Neural cell (in vitro differentiated cells): Measurements from ENCODE around the gene NEU2. TPM values are rescaled to one million over a fixed set of nuclear protein-coding genes. Genes with fewer than 3 reads are reported as not detected.

ENCODE experiments used
- H2AFZ ChIP-seq: fragments of 200-600, 300-800 bp; sonication (generic), shearing (Covaris generic); 2 replicates; pipeline ENCODE4 v1.6.0; 2014; ENCODE audit warnings: low read depth, mild to moderate bottlenecking, antibody characterized with exemption, low read length, moderate library complexity
- H3F3A ChIP-seq: fragments of 200-600 bp; shearing (Covaris generic); 2 replicates; pipeline ENCODE4 v1.6.1; 2016; ENCODE audit warnings: mild to moderate bottlenecking, moderate library complexity, mixed read lengths, antibody characterized with exemption, low read length; ENCODE audit not compliant: insufficient read depth, poor library complexity, severe bottlenecking
- H3K27ac ChIP-seq: fragments of 200-600, 300-800 bp; sonication (generic), shearing (Covaris generic); 2 replicates; pipeline ENCODE4 v1.5.1; 2014; ENCODE audit warnings: mild to moderate bottlenecking, low read length, moderate library complexity
- H3K27me3 ChIP-seq: fragments of 300-800, 200-600 bp; sonication (generic), shearing (Covaris generic); 2 replicates; pipeline ENCODE4 v1.6.0; 2014; ENCODE audit warnings: mild to moderate bottlenecking, low read depth, low read length, moderate library complexity; ENCODE audit not compliant: insufficient read depth
- H3K36me3 ChIP-seq: fragments of 300-800, 200-600 bp; sonication (generic), shearing (Covaris generic); 2 replicates; pipeline ENCODE4 v1.5.1; 2014; ENCODE audit warnings: mild to moderate bottlenecking, antibody characterized with exemption, low read length, moderate library complexity; ENCODE audit not compliant: insufficient read depth
- H3K4me2 ChIP-seq: fragments of 300-800, 200-600 bp; sonication (generic), shearing (Covaris generic); 2 replicates; pipeline ENCODE4 v1.6.0; 2014; ENCODE audit warnings: mild to moderate bottlenecking, low read length
- H3K4me3 ChIP-seq: fragments of 300-800, 200-600 bp; sonication (generic), shearing (Covaris generic); 2 replicates; pipeline ENCODE4 v1.5.1; 2014; ENCODE audit warnings: mild to moderate bottlenecking, low read length, moderate library complexity
- H3K79me2 ChIP-seq: fragments of 200-600 bp; shearing (Covaris generic); replicated peaks from 2 replicates; pipeline ENCODE4 v1.6.0; 2014; ENCODE audit warnings: mild to moderate bottlenecking, low read length, moderate library complexity; ENCODE audit not compliant: insufficient read depth
- H3K9ac ChIP-seq: fragments of 300-800, 200-600 bp; sonication (generic), shearing (Covaris generic); 2 replicates; pipeline ENCODE4 v1.6.1; 2016; ENCODE audit warnings: mild to moderate bottlenecking, low read length, mixed read lengths
- H3K9me2 ChIP-seq: fragments of 200-600 bp; shearing (Covaris generic); 2 replicates; pipeline ENCODE4 v1.6.1; 2016; ENCODE audit warnings: mild to moderate bottlenecking, low read length, mixed read lengths; ENCODE audit not compliant: insufficient read depth
- H3K9me3 ChIP-seq: fragments of 200-600, 300-800 bp; sonication (generic), shearing (Covaris generic); 2 replicates; pipeline ENCODE4 v1.6.1; 2016; ENCODE audit warnings: mild to moderate bottlenecking, mixed run types, low read length, moderate library complexity, mixed read lengths
- H4K20me1 ChIP-seq: fragments of 200-600 bp; shearing (Covaris generic); 2 replicates; pipeline ENCODE4 v1.6.1; 2016; ENCODE audit warnings: mild to moderate bottlenecking, mixed run types; ENCODE audit not compliant: insufficient read depth
- CTCF ChIP-seq: fragments of 450-650 bp; IDR thresholded peaks from 2 replicates; pipeline ENCODE4 v1.5.1; 2014; ENCODE audit warnings: antibody characterized with exemption, mild to moderate bottlenecking, moderate library complexity; ENCODE audit not compliant: poor library complexity, severe bottlenecking
- EP300 ChIP-seq: fragments of 450-650 bp; conservative IDR thresholded peaks from 2 replicates; pipeline ENCODE4 v1.6.1; 2014; ENCODE audit warnings: antibody characterized with exemption, mild to moderate bottlenecking, moderate library complexity; ENCODE audit not compliant: poor library complexity, severe bottlenecking
- EZH2 ChIP-seq: fragments of 200-600, 300-800 bp; shearing (Covaris generic), sonication (generic); IDR thresholded peaks from 2 replicates; pipeline ENCODE4 v1.6.1; 2014; ENCODE audit warnings: antibody characterized with exemption, low read length, borderline replicate concordance, mild to moderate bottlenecking; ENCODE audit not compliant: insufficient read depth, poor library complexity, severe bottlenecking
- MXI1 ChIP-seq: fragments of 450-650 bp; conservative IDR thresholded peaks from 2 replicates; pipeline ENCODE4 v1.6.1; 2014; ENCODE audit warnings: antibody characterized with exemption, mild to moderate bottlenecking; ENCODE audit not compliant: poor library complexity, severe bottlenecking
- POLR2AphosphoS5 ChIP-seq: IDR thresholded peaks from 2 replicates; pipeline ENCODE4 v1.6.1; 2012
- RAD21 ChIP-seq: fragments of 450-650 bp; conservative IDR thresholded peaks from 2 replicates; pipeline ENCODE4 v1.6.1; 2014; ENCODE audit warnings: antibody characterized with exemption, mild to moderate bottlenecking, moderate library complexity
- REST ChIP-seq: IDR thresholded peaks from 2 replicates; pipeline ENCODE4 v1.6.1; 2012; ENCODE audit warnings: borderline replicate concordance
- SMC3 ChIP-seq: fragments of 450-650 bp; conservative IDR thresholded peaks from 2 replicates; pipeline ENCODE4 v1.6.1; 2014; ENCODE audit warnings: antibody characterized with exemption, mild to moderate bottlenecking, moderate library complexity; ENCODE audit not compliant: poor library complexity
- TAF1 ChIP-seq: IDR thresholded peaks from 2 replicates; pipeline ENCODE4 v1.6.1; 2012; ENCODE audit warnings: low read depth
- polyA plus RNA-seq: library from polyadenylated mRNA; depleted of rRNA; stranded (reverse); fragments of >200 nt; gene quantifications from 2 replicates; pipeline ENCODE4 v1.2.3, GENCODE V29; 2014

Gene NEU2
- polyA plus RNA-seq, 1 donor from 2014 or later: not detected

DNA sequence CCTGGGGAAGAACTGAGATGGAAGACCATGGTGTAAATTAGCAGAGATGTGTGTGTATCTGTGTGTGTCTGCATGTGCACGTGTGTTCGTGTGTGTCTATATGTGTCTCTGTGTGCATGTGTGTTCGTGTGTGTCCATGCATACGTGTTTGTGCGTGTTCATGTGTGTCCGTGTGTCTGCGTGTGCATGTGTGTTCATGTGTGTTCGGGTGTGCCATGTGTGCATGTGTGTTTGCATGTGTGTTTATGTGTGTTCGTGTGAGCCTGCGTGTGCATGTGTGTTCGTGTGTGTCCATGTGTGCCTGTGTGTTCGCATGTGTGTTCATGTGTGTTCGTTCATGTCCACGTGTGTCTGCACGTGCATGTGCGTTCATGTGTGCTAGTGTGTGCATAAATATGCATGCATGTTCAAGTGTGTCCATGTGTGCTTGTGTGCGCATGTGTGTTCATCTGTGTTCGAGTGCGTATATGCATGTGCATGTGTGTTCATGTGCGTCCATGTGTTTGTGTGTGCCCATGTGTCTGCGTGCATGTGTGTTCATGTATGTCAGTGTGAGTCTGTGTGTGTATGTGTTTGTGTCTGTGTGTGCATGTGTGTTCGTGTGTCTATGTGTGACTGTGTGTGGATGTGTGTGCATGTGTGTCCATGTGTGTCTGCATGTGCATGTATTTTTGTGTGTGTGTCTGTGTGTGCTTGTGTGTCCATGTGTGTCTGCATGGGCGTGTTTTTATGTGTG lies 3.1 kb downstream of the NEU2 start:
- Histone ChIP-seq H4K20me1 (no peaks in the 10 kb centered on the region), H3K9ac (no peak overlapping the region), H3K27ac (no peak overlapping the region), H3K9me2 (no peaks in the 10 kb centered on the region), H3K79me2 (no peaks in the 10 kb centered on the region), H2AFZ (no peak overlapping the region), H3K4me2 (no peak overlapping the region), H3K27me3 (no peaks in the 10 kb centered on the region), H3K36me3 (no peaks in the 10 kb centered on the region), H3F3A (no peaks in the 10 kb centered on the region), H3K4me3 (no peak overlapping the region), H3K9me3 (no peaks in the 10 kb centered on the region)
- TF ChIP-seq SMC3: no peak
- TF ChIP-seq RAD21: no peak
- TF ChIP-seq EZH2: no peak
- no peak for TF ChIP-seq EP300
- no peak for TF ChIP-seq REST
- TF ChIP-seq MXI1: no peak
- TF ChIP-seq CTCF: no peak
- no peak for TF ChIP-seq TAF1
- TF ChIP-seq POLR2AphosphoS5: no peak

DNA sequence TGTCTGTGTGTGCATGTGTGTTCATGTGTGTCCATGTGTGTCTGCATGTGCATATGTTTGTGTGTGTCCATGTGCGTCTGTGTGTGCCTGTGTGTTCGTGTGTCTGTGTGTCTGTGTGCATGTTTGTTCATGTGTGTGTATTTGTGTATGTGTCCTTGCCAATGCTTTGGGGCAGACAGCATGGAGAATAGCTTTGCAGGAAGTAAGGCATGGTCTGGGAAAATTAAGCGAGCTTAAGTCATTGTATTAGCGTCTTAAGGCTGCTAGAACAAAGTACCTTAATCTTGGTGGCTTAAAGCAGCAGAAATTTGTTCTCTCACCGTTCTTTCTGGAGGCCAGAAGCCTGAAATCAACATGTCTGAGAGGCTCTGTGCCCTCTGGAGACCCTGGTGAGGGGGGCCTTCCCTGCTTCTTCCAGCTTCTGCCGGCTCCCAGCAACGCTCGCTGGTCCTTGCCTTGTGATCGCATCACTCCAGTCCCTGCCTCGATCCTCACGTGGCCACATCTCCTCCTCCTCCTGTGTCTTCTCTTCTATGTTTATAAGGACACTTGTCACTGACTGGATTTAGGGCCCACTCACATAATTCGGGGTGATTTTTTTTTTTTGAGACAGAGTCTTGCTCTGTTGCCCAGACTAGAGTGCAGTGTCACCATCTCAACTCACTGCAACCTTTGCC lies 3.8 kb downstream of the NEU2 start:
- H3K9me3 ChIP-seq: no peaks in the 10 kb centered on the region
- H3F3A ChIP-seq: no peaks in the 10 kb centered on the region
- H3K9me2 ChIP-seq: no peaks in the 10 kb centered on the region
- no peaks in the 10 kb centered on the region for H4K20me1 ChIP-seq
- H3K27ac ChIP-seq: no peak overlapping the region
- no peaks in the 10 kb centered on the region for H3K27me3 ChIP-seq
- no peak overlapping the region for H3K4me3 ChIP-seq
- H3K4me2 ChIP-seq: no peak overlapping the region
- H3K79me2 ChIP-seq: no peaks in the 10 kb centered on the region
- no peak overlapping the region for H3K9ac ChIP-seq
- no peak overlapping the region for H2AFZ ChIP-seq
- H3K36me3 ChIP-seq: no peaks in the 10 kb centered on the region
- TF ChIP-seq REST: no peak
- no peak for TF ChIP-seq POLR2AphosphoS5
- TF ChIP-seq MXI1: no peak
- TF ChIP-seq CTCF: no peak
- TF ChIP-seq RAD21: no peak
- TF ChIP-seq EP300: no peak
- no peak for TF ChIP-seq EZH2
- no peak for TF ChIP-seq TAF1
- no peak for TF ChIP-seq SMC3
